ENCODE data around the gene RTBDN. TPM values are rescaled to one million over a fixed set of nuclear protein-coding genes. Genes with fewer than 3 reads are reported as not detected.
A peak's percentile ranks its signal among the peaks of the same experiment; 100 is the strongest.
"Not testable (repeated sequence)": the region's sequence is repeated elsewhere in the genome, so short reads cannot be mapped to it uniquely, and the experiment has no call there.

The RTBDN gene
- total RNA-seq, 1 donor from 2014 or later, result not detected

DNA sequence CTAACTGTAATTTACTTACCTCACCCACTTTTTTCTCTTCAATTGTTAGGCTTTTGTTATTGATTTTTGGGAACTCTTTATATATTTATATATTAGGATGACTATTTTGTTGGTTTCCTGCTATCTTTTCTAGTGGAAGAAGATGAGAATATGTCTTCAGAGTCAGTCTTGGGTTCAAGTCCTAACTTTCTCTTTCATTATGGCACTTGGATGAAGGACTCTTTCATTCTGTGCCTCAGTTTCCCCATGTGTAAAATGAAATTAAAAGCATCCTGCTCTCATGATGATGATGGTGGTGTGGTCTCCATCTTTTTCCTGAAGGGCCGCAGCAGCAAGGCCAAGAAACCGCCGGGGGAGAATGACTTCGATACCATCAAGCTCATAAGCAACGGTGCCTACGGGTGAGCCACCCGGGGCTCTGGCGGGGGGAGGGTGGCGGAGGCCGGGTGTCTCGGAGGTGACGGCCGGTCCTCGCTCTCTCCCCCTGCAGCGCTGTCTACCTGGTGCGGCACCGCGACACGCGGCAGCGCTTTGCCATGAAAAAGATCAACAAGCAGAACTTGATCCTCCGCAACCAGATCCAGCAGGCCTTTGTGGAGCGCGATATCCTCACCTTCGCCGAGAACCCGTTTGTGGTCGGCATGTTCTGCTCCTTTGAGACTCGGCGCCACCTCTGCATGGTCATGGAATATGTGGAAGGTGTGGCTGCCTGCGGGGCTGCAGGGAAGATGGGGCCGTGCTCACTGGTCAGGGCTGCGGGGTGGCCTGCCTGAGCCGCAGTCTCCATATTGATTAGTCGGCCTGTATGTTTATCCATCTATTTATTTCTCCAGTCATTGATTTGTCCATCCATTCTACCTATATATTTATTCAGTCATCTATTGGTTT lies 23.9 kb upstream of the RTBDN start:
- no peak for DNase-seq (ENCODE audit: low spot score)

- no peak for DNase-seq (ENCODE audit: low spot score)
Observed at GRCh38 chr19:12856653-12857052, 22.3 kb upstream of the RTBDN start.

GRCh38 chr19:12847159-12848139 lies 13.1 kb upstream of the RTBDN start:
- DNase-seq (ENCODE audit: low spot score), result peak; percentile 86

DNA sequence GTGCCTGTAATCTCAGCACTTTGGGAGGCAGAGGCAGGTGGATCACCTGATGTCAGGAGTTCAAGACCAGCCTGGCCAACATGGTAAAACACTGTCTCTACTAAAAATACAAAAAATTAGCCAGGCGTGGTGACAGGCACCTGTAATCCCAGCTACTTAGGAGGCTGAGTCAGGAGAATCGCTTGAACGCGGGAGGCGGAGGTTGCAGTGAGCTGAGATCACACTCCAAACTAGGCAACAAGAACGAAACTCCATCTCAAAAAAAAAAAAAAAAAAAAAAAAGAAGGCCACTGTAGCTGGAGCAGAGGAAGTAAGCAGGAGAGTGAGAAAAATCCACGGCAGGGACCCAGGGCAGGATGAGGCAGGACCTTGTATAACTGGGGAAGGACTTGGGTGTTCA lies 12.2 kb upstream of the RTBDN start:
- DNase-seq (ENCODE audit: low spot score), result not testable (repeated sequence)

DNA sequence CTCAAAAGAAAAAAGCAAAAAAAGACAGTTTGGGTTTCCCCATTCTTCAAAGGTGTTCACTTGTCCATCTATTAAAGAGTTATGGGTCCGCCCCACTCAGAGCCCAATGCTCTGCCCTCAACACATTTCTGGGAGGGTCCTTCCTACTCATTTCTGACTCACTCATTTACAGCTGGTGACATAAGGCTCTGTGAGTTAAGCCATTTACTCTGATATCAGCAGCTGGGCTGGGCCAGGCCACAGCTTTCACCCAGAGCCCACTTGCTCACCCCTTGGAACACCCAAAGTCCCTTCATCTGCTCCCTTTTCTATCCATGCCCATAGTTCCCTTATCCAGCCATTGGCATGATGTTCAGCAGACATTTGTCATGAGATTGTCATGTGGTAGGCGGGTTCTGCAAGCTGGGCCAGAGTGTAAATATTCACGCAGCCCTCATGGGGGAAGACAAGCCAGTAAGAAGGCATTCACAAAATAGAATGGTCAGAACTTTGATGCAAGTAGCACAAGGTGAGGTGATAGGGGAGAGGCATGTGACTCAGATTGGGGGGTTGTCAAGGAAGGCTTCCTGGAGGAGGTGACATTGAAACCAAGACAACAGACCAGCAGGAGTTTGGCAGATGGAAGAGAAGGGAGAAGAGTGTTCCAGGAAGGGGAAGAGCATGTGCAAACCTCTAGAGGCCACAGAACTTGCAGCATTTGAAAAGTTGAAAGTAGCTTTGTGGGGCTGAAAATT lies 9.8 kb upstream of the RTBDN start:
- no peak for DNase-seq (ENCODE audit: low spot score)

DNA sequence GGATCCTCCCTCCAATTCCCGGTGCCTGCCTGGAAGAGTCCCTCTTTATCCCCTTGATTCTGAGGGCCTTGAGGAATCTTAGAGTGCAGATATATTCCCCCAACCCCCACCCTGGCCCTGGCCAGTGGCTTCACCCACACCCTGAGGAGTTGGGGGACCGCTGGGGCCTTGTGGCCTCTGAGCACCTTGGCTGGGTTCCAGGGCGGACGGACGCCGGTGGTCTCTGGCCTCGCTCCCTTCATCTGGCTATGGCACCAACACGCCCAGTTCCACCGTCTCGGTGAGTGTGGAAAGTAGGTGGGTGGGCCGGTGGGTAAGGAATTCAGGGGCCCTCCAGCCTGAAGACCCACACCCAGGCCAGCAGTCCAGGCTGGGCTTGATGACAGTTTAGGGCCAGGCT lies 8.9 kb upstream of the RTBDN start:
- DNase-seq (ENCODE audit: low spot score), result no peak

- no peak for DNase-seq (ENCODE audit: low spot score)
Observed at GRCh38 chr19:12842511-12842910, 8.1 kb upstream of the RTBDN start.

- DNase-seq (ENCODE audit: low spot score), result no peak
Observed at GRCh38 chr19:12841094-12841493, 6.7 kb upstream of the RTBDN start.

GRCh38 chr19:12840091-12841079 lies 6.0 kb upstream of the RTBDN start:
- DNase-seq (ENCODE audit: low spot score), result peak; percentile 69

GRCh38 chr19:12838886-12839756 lies 4.7 kb upstream of the RTBDN start:
- DNase-seq (ENCODE audit: low spot score), result no peak

- no peak for DNase-seq (ENCODE audit: low spot score)
Observed at GRCh38 chr19:12838182-12838885, 4.0 kb upstream of the RTBDN start, which contains the start of gene MAST1. TSS of gene MAST1 (plus strand) at chr19:12838515. CDS start at chr19:12838573, 58 bp downstream.

GRCh38 chr19:12837225-12837624 lies 2.8 kb upstream of the RTBDN start:
- DNase-seq (ENCODE audit: low spot score), result no peak

DNA sequence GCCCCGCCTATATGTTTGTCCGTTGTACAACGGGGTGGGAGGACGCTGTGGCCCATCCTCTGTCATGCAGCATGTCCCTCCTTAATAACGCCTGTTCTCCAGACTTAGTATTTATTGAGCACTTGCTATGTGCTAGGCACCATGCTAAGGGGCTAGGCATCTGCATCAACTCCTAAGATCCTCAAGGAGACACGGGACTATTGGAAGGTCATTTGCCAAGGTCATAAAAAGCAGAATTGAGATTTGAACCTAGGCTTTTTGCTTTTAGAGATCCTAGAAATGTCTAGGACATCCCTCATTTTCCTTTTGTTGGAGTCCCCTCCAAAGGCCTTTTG lies 2.1 kb upstream of the RTBDN start:
- no peak for DNase-seq (ENCODE audit: low spot score)

DNA sequence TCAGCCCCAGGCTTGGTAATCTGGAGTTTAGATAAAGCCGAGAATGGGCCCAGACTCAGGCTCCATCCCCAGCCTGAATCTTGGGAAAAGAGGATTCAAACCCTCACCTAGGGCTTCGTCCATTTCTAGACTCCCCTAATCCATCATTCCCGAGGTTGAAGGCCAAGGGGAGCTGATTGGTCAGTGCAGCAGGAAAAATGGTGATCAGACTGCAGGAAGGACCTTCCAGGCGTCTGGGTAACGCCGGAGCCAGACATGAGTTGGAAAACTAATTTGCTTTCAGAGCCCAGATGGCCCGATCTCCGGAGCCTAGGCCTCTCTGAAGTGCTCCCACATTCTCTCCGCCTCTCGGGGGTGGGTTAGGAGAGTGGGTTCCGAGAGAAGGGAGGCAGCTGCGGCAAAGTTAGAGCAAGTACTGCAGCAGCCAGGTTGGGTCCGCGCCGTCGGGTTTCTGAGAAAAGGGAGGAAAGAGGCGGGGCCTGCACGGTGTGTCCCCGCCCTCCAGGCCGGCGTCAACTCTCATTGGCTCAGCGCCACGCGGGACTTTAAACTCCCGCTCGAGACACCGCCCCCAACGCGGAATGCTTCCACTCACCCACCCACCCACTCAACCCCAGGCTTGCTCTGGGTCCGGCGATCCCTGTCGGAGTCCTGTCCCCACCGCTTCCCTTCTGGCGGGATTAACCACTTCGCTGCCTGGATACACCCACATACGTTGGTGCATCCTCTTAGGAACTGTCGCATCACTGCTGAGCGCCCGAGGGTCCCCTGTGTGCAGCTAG lies 788 bp upstream of the RTBDN start:
- no peak for DNase-seq (ENCODE audit: low spot score)

GRCh38 chr19:12833738-12834565 lies 427 bp downstream of the RTBDN start:
- DNase-seq (ENCODE audit: low spot score), result no peak

DNA sequence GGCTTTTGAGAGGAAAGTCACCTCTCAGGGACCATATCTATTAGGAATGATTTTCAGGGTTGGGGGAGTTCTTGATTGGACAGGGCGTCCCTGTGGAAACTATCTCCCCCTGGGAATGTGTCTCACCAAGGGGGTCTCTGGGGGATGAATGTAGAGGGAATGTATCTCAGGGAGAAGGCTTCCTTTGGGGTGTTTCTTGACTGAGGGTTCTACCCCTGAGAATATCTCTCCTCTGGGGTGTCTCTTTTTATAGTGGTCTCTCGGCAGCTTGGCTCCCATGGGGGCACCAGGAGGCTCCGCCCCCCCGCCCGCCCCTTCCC lies 1.0 kb downstream of the RTBDN start:
- no peak for DNase-seq (ENCODE audit: low spot score)

DNA sequence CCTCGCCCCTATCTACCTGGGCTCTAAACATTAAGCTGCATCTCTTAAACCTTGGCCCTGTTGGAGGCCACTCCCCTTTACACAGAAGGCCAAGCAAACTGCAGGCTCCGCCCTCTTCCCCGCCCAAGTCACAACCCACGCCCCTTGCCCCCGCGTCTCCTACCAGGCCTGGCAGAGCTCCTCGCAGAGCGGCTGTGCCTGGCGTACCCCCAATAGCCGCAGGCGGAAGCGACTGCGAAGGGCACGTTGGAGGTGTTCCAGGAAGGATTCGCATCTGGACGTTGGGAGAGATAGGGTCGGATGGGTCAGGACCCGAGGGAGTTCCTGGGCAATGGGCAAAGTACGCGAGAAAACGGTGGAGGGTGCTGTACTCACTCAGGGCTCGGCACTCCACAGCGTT lies 5.9 kb downstream of the RTBDN start:
- DNase-seq (ENCODE audit: low spot score), result no peak
